Heart left ventricle (tissue), 16 donors: ENCODE measurements around the gene GCNT2. TPM values are rescaled to one million over a fixed set of nuclear protein-coding genes. Genes with fewer than 3 reads are reported as not detected.
A peak's percentile ranks its signal among the peaks of the same experiment; 100 is the strongest.

ENCODE experiments used
- ATAC-seq, 4 donors: fragments of 200-7000 bp; cut with Tn5 transposase; one replicate each; pipeline ENCODE4 v1.9.1; 2020 to 2022; ENCODE audit warnings: moderate library complexity in 4 of 4, mild to moderate bottlenecking in 3 of 4, moderate number of reproducible peaks in 1 of 4
- DNase-seq, 5 donors: peaks; one replicate each; pipeline ENCODE4 v3.0.0-alpha.2; 2020
- H3K27ac ChIP-seq, 12 donors: fragments of 200-600 bp; sonication (generic) in 4 of 12; one replicate each; pipeline versions ENCODE4 v1.5.0 to v1.8.0; 2016 to 2022; ENCODE audit warnings: mild to moderate bottlenecking in 2 of 12
- H3K27me3 ChIP-seq, 9 donors: fragments of 200-600 bp; sonication (generic) in 2 of 9; one replicate each; pipeline versions ENCODE4 v1.5.1 to v1.8.0; 2016 to 2022; ENCODE audit warnings: mild to moderate bottlenecking in 3 of 9
- H3K36me3 ChIP-seq, 9 donors: fragments of 200-600 bp; sonication (generic) in 2 of 9; one replicate each; pipeline versions ENCODE4 v1.5.0 to v1.8.0; 2018 to 2022; ENCODE audit warnings: mild to moderate bottlenecking in 2 of 9
- H3K4me1 ChIP-seq, 12 donors: fragments of 200-600 bp; sonication (generic) in 4 of 12; one replicate each; pipeline versions ENCODE4 v1.5.0 to v1.8.0; 2016 to 2022; ENCODE audit warnings: mild to moderate bottlenecking in 3 of 12
- H3K4me3 ChIP-seq, 12 donors: fragments of 200-600 bp; sonication (generic) in 4 of 12; one replicate each; pipeline versions ENCODE4 v1.5.0 to v1.8.0; 2017 to 2022; ENCODE audit warnings: mild to moderate bottlenecking in 9 of 12, moderate library complexity in 4 of 12
- H3K9me3 ChIP-seq, 12 donors: fragments of 200-600 bp; sonication (generic) in 4 of 12; one replicate each; pipeline versions ENCODE4 v1.5.0 to v1.8.0; 2016 to 2022; ENCODE audit warnings: mild to moderate bottlenecking in 1 of 12
- POLR2A ChIP-seq, 2 donors: fragments of 450-650 bp; IDR thresholded peaks; one replicate each; pipeline ENCODE4 v1.6.1; 2017; ENCODE audit warnings: antibody characterized with exemption in 2 of 2, mild to moderate bottlenecking in 2 of 2, moderate library complexity in 2 of 2
- WGBS, 4 donors: extraction: QIAGEN DNeasy Blood & Tissue Kit in 2 of 4; methylation state at CpG; one replicate each; pipeline versions ENCODE4 v1.1.5 to v1.1.7; 2013 to 2018; 5-methylcytosine and 5-hydroxymethylcytosine counted together
- intact Hi-C, 10 donors: fragments of 100-400 bp; cut with DNase I; formaldehyde crosslinking; loops; one replicate each; pipeline versions ENCODE4 v1.11.1 to v1.14.2; 2022
- polyA plus RNA-seq, 2 donors: library from polyadenylated mRNA; stranded (reverse); fragments of 200-250 nt; gene quantifications; one replicate each; pipeline ENCODE4 v1.2.3, GENCODE V29; 2013
- total RNA-seq, 9 donors: library from RNA; depleted of rRNA in 2 of 9; stranded (reverse); fragments of >200 nt in 2 of 9; fragmentation: NEBNext Ultra II Directional in 3 of 9; extraction: Animal tissue kit (Norgen Biotek cat#: 25700) in 3 of 9; gene quantifications; one replicate each; pipeline versions ENCODE4 v1.1.0 to v1.2.4, GENCODE V29; 2016 to 2023
- TF ChIP-seq, protein P1 (sequence below), 12 donors: fragments of 200-600 bp; sonication (generic) in 4 of 12; IDR thresholded peaks; one replicate each; pipeline versions ENCODE4 v1.5.0 to v1.8.0; 2018 to 2022; ENCODE audit warnings: antibody characterized with exemption in 12 of 12, mild to moderate bottlenecking in 5 of 12
- donor health status: ischemic (EF 13 %, LVEDD 7.1; RV severe dilation, severe dysfunction).
- donor health status: healthy with polysubstance abuse.
- donor health status: DM: no; HTN: yes; CAD: no.
- donor health status: DM: no; HTN: no; CAD: no.
- donor health status: ischemic (EF 25% LVEDD 6.9; RV normal size, moderate dysfunction).
- donor health status: ischemic (EF 25% LVEDD 5.7; RV mildly dilated, moderate dysfunction).
- donor health status: healthy.
- donor health status: DM: yes; HTN: yes; CAD: no.
- donor health status: ischemic (EF 35%, LVEDD 5.7; RV mildly dilated, moderate dysfunction).
- donor health status: nonischemic (EF 11% LVEDD 7.7; RV severe dilation, severe dysfunction).
- donor health status: DM: yes; HTN: yes; CAD: no.
- donor health status: PGD.
- donor health status: ischemic (EF 29% LVEDD 5.4; RV normal size, mild dysfunction).
- donor health status: nonischemic (EF 23%, LVEDD 6.1; RV moderate dilation, normal function).

The GCNT2 gene
- total and polyA plus RNA-seq, 11 donors, result 15.1 to 68.8 (median 40.9) TPM

DNA sequence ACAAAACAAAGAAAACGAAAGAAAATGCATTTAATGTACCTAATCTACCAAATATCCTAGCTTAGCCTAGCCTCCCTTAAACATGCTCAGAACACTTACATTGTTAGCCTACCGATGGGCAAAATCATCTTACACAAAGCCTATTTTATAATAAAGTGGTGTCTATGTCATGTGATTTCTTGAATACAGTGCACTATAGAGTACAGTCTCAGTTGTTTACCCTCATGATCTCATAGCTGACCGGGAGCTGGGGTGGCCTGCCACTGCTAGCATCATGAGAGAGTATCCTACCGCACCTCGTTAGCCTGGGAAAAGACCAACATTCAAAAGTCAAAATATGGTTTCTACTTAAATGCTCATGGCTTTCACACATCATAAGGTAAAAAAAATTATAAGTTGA, 16.6 kb downstream of the GCNT2 start:
- no peak for DNase-seq
- 87 to 96% (median 91%) methylated on average over 5 of the region's 5 CpGs for WGBS, 4 donors

DNA sequence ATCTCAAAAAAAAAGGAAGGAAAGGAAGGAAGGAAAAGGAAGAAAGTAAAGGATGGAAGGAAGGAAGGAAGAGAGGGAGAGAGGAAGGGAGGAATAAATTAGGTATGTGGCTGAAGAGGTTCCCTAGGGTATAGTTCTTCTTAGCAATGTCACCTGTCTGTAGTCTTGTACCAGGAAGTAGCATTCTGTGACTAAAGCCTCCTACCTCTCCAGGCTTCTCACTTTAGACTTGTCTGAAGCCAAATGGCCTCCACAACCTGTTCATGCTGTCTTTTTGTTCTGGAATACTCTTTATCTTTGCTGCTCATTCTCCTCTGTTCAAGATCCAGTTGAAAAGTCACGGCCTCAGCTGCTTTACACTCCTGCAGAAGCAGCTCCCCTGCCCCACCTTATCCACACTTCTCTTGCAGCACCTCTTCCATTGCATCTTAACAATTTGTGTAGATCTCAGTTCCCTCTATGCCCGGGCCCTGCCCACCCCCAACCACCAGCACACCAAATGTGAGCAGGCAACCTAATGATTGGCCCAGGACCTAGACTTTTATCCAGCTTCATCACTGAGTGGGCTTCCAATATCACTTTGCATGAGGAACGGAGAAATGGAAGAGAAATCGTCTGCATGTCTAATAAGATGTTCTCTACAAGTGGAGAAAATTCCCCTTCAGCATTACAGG, 19.1 kb downstream of the GCNT2 start:
- WGBS, 4 donors, result 76 to 82% (median 79%) methylated on average over 4 of the region's 4 CpGs
- H3K27ac ChIP-seq, result no peak overlapping the region
- TF ChIP-seq POLR2A (IDR thresholded peaks at IDR 0.05), result no peak
- TF ChIP-seq, protein P1, sequence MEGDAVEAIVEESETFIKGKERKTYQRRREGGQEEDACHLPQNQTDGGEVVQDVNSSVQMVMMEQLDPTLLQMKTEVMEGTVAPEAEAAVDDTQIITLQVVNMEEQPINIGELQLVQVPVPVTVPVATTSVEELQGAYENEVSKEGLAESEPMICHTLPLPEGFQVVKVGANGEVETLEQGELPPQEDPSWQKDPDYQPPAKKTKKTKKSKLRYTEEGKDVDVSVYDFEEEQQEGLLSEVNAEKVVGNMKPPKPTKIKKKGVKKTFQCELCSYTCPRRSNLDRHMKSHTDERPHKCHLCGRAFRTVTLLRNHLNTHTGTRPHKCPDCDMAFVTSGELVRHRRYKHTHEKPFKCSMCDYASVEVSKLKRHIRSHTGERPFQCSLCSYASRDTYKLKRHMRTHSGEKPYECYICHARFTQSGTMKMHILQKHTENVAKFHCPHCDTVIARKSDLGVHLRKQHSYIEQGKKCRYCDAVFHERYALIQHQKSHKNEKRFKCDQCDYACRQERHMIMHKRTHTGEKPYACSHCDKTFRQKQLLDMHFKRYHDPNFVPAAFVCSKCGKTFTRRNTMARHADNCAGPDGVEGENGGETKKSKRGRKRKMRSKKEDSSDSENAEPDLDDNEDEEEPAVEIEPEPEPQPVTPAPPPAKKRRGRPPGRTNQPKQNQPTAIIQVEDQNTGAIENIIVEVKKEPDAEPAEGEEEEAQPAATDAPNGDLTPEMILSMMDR (IDR thresholded peaks at IDR 0.05), result no peak
- intact Hi-C loops, result no loop called here
- peaks cover 0 to 17% (median 3%) of the 10 kb centered on the region in 12 donors for H3K4me1 ChIP-seq
- no peak overlapping the region for H3K4me3 ChIP-seq
- ATAC-seq (no peak), DNase-seq (no peak)
- no peaks in the 10 kb centered on the region for H3K36me3 ChIP-seq
- H3K27me3 ChIP-seq, result no peaks in the 10 kb centered on the region
- no peaks in the 10 kb centered on the region for H3K9me3 ChIP-seq

More for the DNA sequence above, 16.6 kb downstream of the GCNT2 start:
- Histone ChIP-seq H3K27me3 (no peaks in the 10 kb centered on the region), H3K9me3 (no peaks in the 10 kb centered on the region), H3K4me3 (no peak overlapping the region), H3K36me3 (no peaks in the 10 kb centered on the region), H3K27ac (no peak overlapping the region), H3K4me1 (peaks cover 0 to 32% (median 0%) of the 10 kb centered on the region in 12 donors)
- intact Hi-C loops, result no loop called here
- no peak for ATAC-seq
- TF ChIP-seq, protein P1 (IDR thresholded peaks at IDR 0.05), result no peak
- TF ChIP-seq POLR2A (IDR thresholded peaks at IDR 0.05), result no peak

DNA sequence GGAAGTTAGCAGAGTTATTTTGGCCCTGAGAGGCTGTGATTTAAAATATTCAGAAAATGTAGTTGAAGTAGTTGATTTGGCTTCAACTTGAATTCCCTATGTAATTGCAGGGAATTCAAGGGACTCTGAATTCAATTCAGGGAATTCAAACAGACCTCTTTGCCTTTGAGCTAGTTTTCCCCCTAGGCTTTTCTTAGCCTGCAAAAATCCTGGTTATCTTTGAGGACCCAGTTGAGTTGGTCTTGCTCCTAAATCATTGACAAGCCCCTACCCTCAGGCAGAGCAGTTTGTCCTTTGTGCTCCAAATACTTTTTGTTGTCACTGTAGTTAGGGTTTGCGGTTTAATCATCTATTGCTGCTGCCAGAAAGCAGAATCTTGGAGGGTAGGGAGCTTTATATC, 20.4 kb downstream of the GCNT2 start:
- peaks cover 0 to 23% (median 5%) of the 10 kb centered on the region in 12 donors for H3K4me1 ChIP-seq
- DNase-seq (no peak), ATAC-seq (no peak)
- intact Hi-C loops, result no loop called here
- no peaks in the 10 kb centered on the region for H3K27me3 ChIP-seq
- no peak for TF ChIP-seq POLR2A (IDR thresholded peaks at IDR 0.05)
- TF ChIP-seq, protein P1 (IDR thresholded peaks at IDR 0.05), result no peak
- H3K36me3 ChIP-seq, result no peaks in the 10 kb centered on the region
- no peaks in the 10 kb centered on the region for H3K9me3 ChIP-seq
- WGBS, 4 donors, result 43 to 66% (median 58%) methylated on average over 1 of the region's 1 CpG
- H3K27ac ChIP-seq, result peak overlapping the region in 4 of 12 donors; percentile 13 to 26 (median 21)
- no peak overlapping the region for H3K4me3 ChIP-seq

DNA sequence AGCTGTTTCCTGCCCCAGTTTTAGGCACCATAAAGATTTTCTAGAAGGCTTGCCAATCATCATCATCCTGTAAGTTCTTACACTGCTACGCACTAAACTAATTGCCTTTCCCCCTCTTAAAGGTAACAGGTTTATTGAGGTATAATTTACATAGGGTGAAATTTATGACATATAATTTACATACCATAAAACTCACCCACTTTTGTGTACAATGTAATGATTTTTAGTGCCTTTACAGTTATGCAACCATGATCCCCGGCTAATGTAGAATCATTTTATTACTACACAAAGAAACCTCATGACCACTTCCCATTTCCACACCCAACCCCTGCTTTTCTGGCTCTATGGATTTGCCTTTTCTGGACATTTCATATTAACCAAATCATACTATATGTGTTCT, 21.1 kb downstream of the GCNT2 start:
- TF ChIP-seq, protein P1 (IDR thresholded peaks at IDR 0.05), result no peak
- TF ChIP-seq POLR2A (IDR thresholded peaks at IDR 0.05), result no peak
- WGBS, 4 donors, result 81 to 89% (median 88%) methylated on average over 2 of the region's 2 CpGs
- H3K9me3 ChIP-seq, result no peaks in the 10 kb centered on the region
- no peaks in the 10 kb centered on the region for H3K36me3 ChIP-seq
- H3K4me3 ChIP-seq, result no peak overlapping the region
- DNase-seq, result no peak
- peak overlapping the region in 4 of 12 donors; percentile 13 to 26 (median 21) for H3K27ac ChIP-seq
- H3K27me3 ChIP-seq, result no peaks in the 10 kb centered on the region
- intact Hi-C loops, result no loop called here
- ATAC-seq, result no peak
- H3K4me1 ChIP-seq, result peaks cover 0 to 25% (median 5%) of the 10 kb centered on the region in 12 donors
